ENCODE results near the gene OR2H2. TPM values are rescaled to one million over a fixed set of nuclear protein-coding genes. Genes with fewer than 3 reads are reported as not detected.

The OR2H2 gene
- total RNA-seq, 3 donors from 2014 or later, result not detected

DNA sequence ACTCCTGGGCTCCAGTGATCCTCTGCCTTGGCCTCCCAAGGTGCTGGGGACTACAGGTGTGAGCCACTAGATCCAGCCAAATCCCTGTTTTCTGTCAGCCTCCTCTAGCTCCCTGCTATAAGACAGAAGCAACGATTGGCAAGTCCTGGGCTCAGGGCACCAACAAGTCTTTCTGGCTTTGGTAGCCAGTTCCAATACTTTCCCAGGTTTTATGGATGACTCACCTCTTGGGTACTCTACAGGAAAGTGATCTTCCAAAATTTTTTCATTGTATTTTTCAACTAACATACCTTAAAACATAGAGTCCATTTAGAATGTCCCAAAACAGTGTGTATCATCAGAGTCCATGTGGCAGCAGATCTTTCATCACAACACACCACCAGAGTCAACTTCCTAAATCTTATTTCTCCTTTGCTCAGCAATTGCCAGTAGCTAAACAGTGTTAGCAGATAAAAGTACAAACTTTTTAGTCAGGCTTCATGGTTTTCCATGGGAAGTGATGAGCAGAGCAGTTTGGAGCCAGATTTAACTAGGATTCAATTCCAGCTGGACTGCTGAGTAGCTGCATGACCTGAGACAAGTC is 34.7 kb downstream of the OR2H2 start:
- no peak for DNase-seq (ENCODE audit: low spot score in 2 of 2)
- H3K36me3 ChIP-seq, result no peaks in the 10 kb centered on the region
- H3K27me3 ChIP-seq, result no peaks in the 10 kb centered on the region
- no peak overlapping the region for H3K27ac ChIP-seq
- no peaks in the 10 kb centered on the region for H3K9me3 ChIP-seq
- intact Hi-C loops (cut with DNase I; ENCODE audit: low total_unique reads), result no loop called here
- no peak overlapping the region for H3K4me3 ChIP-seq
- TF ChIP-seq POLR2AphosphoS5 (IDR thresholded peaks at IDR 0.05) (no peak), POLR2A (IDR thresholded peaks at IDR 0.05) (no peak)
- TF ChIP-seq, protein P1, sequence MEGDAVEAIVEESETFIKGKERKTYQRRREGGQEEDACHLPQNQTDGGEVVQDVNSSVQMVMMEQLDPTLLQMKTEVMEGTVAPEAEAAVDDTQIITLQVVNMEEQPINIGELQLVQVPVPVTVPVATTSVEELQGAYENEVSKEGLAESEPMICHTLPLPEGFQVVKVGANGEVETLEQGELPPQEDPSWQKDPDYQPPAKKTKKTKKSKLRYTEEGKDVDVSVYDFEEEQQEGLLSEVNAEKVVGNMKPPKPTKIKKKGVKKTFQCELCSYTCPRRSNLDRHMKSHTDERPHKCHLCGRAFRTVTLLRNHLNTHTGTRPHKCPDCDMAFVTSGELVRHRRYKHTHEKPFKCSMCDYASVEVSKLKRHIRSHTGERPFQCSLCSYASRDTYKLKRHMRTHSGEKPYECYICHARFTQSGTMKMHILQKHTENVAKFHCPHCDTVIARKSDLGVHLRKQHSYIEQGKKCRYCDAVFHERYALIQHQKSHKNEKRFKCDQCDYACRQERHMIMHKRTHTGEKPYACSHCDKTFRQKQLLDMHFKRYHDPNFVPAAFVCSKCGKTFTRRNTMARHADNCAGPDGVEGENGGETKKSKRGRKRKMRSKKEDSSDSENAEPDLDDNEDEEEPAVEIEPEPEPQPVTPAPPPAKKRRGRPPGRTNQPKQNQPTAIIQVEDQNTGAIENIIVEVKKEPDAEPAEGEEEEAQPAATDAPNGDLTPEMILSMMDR (IDR thresholded peaks at IDR 0.05), result no peak
- H3K4me1 ChIP-seq, result no peaks in the 10 kb centered on the region

DNA sequence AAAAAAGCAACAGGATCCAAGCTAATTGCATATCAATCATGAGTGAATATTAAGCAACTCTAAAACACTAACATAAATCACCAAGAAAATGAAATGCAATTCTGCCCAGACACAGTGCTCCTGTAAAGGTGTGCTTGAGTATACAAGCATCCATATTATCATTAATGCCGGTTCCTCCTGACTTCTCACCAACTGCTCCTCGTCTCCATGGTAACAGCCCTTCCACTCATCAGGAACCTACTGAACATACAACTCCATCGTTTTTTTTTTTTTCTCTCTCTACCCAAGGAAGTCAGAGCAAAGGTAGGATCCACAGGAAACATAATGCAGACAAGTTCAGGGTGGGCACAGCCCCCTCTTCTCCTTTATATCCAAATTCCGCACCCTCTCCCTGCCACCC is 35.7 kb downstream of the OR2H2 start:
- no peak for TF ChIP-seq POLR2AphosphoS5 (IDR thresholded peaks at IDR 0.05)
- TF ChIP-seq POLR2A (IDR thresholded peaks at IDR 0.05), result no peak
- TF ChIP-seq, protein P1 (IDR thresholded peaks at IDR 0.05), result no peak
- Histone ChIP-seq H3K4me3 (no peak overlapping the region), H3K27me3 (no peaks in the 10 kb centered on the region), H3K9me3 (no peaks in the 10 kb centered on the region), H3K27ac (no peak overlapping the region), H3K36me3 (no peaks in the 10 kb centered on the region), H3K4me1 (no peaks in the 10 kb centered on the region)
- intact Hi-C loops (cut with DNase I; ENCODE audit: low total_unique reads), result no loop called here
- no peak for DNase-seq (ENCODE audit: low spot score in 2 of 2)

DNA sequence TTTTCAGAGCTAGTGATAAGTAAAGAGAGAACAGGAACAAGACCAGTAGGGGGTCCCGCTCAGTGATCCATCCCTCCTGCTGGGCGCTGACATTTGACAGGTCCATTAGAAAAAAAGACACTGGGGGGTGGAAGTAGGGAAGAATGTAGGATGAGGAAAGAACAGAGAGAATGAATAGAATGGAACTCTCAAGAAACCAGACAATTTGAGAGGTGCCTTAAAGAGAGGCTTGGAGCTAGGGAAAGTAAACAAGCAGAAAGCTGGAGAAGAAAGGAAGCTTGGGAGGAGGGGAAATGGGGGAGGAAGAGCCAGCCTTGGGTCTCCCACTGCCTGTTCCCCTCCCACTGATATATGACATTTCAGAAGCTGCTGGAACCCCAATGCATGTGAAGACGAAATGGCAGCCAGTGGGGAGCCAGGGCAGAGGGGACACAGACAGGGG is 39.6 kb downstream of the OR2H2 start:
- H3K27ac ChIP-seq, result no peak overlapping the region
- peaks cover 3 to 6% of the 10 kb centered on the region in 2 donors for H3K4me1 ChIP-seq
- no peaks in the 10 kb centered on the region for H3K27me3 ChIP-seq
- intact Hi-C loops (cut with DNase I; ENCODE audit: low total_unique reads), result no loop called here
- H3K4me3 ChIP-seq, result no peak overlapping the region
- no peak for DNase-seq (ENCODE audit: low spot score in 2 of 2)
- no peaks in the 10 kb centered on the region for H3K36me3 ChIP-seq
- H3K9me3 ChIP-seq, result no peaks in the 10 kb centered on the region
- TF ChIP-seq POLR2A (IDR thresholded peaks at IDR 0.05) (no peak), POLR2AphosphoS5 (IDR thresholded peaks at IDR 0.05) (no peak)
- TF ChIP-seq, protein P1 (IDR thresholded peaks at IDR 0.05), result no peak

DNA sequence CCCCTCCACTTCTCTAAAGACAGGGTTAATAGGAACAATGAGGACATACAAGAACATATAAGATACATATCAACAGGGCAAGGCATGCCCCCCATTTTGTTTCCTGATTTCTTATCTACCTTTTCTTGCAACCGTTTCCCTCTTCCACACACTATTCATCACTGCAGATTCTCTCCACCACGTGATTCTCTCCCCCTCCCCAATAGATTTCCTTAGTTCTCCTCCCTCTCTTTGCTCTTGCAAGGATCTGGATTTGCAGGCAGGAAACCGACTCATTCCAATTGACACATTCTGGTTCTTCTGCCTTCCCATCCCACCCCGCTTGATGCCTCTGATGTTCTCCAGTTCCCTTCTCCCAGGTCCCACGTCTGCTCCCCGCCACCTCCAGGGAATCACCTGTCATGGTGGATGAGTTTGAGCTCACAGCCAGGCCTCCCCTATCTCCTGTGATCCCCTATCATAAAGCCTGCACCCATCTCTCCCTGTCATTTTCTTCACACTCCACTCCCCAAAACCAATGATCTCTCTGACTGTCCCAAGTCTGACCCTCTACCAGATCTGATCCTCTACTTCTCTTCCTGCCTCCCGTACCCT is 40.5 kb downstream of the OR2H2 start:
- H3K27me3 ChIP-seq, result no peaks in the 10 kb centered on the region
- no peaks in the 10 kb centered on the region for H3K36me3 ChIP-seq
- intact Hi-C loops (cut with DNase I; ENCODE audit: low total_unique reads), result no loop called here
- TF ChIP-seq POLR2A (IDR thresholded peaks at IDR 0.05), result no peak
- no peak for DNase-seq (ENCODE audit: low spot score in 2 of 2)
- H3K9me3 ChIP-seq, result no peaks in the 10 kb centered on the region
- no peak overlapping the region for H3K4me3 ChIP-seq
- H3K4me1 ChIP-seq, result peaks cover 3 to 6% of the 10 kb centered on the region in 2 donors
- no peak overlapping the region for H3K27ac ChIP-seq

DNA sequence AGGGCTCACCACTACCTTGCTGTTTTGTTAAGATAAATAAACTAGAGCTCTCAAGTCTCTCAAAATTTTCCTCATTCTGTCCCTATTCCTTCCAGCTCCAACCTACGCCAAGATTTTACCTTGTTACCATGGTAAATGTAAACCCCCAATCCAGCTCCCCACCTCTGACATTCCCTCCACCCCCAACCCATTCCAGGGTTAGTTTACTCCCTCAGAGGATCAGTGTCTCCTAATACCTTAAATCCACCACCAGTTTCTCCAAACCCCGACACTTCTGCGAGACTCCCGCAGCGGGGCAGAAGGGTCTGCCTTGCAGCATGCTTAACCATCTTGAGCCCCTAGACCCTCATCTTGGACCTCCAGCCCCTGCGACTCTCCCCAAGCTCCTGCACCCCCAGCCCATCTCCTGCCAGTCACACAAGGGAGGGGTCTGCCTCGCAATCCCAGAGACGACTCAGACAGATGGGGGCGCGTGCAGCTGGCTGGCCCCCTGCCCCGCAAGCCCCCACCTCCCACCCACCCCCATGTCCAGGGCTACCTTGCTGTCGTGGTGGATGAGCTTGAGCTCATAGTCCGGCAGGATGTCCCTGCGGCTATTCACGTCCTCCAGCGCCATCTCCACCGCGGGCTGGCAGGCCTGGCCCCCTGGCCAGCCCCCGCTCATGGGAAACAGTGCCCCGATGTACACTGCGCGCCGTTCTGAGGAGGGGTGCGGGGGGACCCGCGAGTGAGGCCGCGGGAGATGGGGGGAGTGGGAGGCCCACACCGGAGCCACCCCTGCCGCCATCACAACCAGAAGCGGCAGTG is 42.2 kb downstream of the OR2H2 start:
- no peaks in the 10 kb centered on the region for H3K27me3 ChIP-seq
- H3K4me1 ChIP-seq, result peaks cover 6 to 11% of the 10 kb centered on the region in 2 donors
- H3K9me3 ChIP-seq, result no peaks in the 10 kb centered on the region
- DNase-seq (ENCODE audit: low spot score in 2 of 2), result peak in 1 of 2 donors; percentile 19
- H3K36me3 ChIP-seq, result no peaks in the 10 kb centered on the region
- intact Hi-C loops (cut with DNase I; ENCODE audit: low total_unique reads), result no loop called here
- peak overlapping the region; percentile 78 to 85 for H3K27ac ChIP-seq
- peak overlapping the region; percentile 46 to 79 (median 68) for H3K4me3 ChIP-seq
- no peak for TF ChIP-seq POLR2AphosphoS5 (IDR thresholded peaks at IDR 0.05)
- no peak for TF ChIP-seq POLR2A (IDR thresholded peaks at IDR 0.05)
- TF ChIP-seq, protein P1 (IDR thresholded peaks at IDR 0.05), result no peak
